Right ventricle myocardium superior (tissue), 1 donor: ENCODE data around the gene PLXDC1. TPM values are rescaled to one million over a fixed set of nuclear protein-coding genes. Genes with fewer than 3 reads are reported as not detected.
A peak's percentile ranks its signal among the peaks of the same experiment; 100 is the strongest.
"Not testable (repeated sequence)": the region's sequence is repeated elsewhere in the genome, so short reads cannot be mapped to it uniquely, and the experiment has no call there.

Experiments
- ATAC-seq: fragments of 200-7000 bp; cut with Tn5 transposase; one replicate; pipeline ENCODE4 v1.9.1; 2020; ENCODE audit warnings: mild to moderate bottlenecking; ENCODE audit not compliant: poor library complexity
- DNase-seq: peaks from one replicate; pipeline ENCODE4 v3.0.0-alpha.2; 2020
- intact Hi-C: fragments of 100-400 bp; cut with DNase I; formaldehyde crosslinking; loops from one replicate; pipeline ENCODE4 v1.11.2; 2022
- total RNA-seq: library from RNA; stranded (reverse); fragmentation: NEBNext Ultra II Directional; extraction: Animal tissue kit (Norgen Biotek cat#: 25700); gene quantifications from one replicate; pipeline ENCODE4 v1.2.1, GENCODE V29; 2021
- donor health status: DM: no; HTN: yes; CAD: no; lungs with severe emphysema.

The PLXDC1 gene
- total RNA-seq, 1 donor from 2014 or later = 14.1 TPM

- DNase-seq (no peak), ATAC-seq (no peak)
- intact Hi-C loops = no loop called here
Measured at GRCh38 chr17:39139561-39139960, 11.9 kb downstream of the PLXDC1 start.

GRCh38 chr17:39139161-39139511, 12.3 kb downstream of the PLXDC1 start:
- no peak for ATAC-seq
- DNase-seq = no peak
- intact Hi-C loops = no loop called here

GRCh38 chr17:39138431-39139160, 12.8 kb downstream of the PLXDC1 start:
- intact Hi-C loops = no loop called here
- DNase-seq = no peak
- ATAC-seq = no peak

GRCh38 chr17:39134878-39135277, 16.6 kb downstream of the PLXDC1 start:
- no peak for ATAC-seq
- intact Hi-C loops = no loop called here
- peak; percentile 6 for DNase-seq

- intact Hi-C loops = no loop called here
- peak; percentile 78 for ATAC-seq
- peak; percentile 55 for DNase-seq
Measured at GRCh38 chr17:39132192-39132610, 19.2 kb downstream of the PLXDC1 start.

GRCh38 chr17:39131616-39132015, 19.8 kb downstream of the PLXDC1 start:
- ATAC-seq (peak; percentile 19), DNase-seq (peak; percentile 27)
- intact Hi-C loops = no loop called here

- intact Hi-C loops = no loop called here
- DNase-seq = peak; percentile 1
- no peak for ATAC-seq
Measured at GRCh38 chr17:39130205-39130604, 21.2 kb downstream of the PLXDC1 start.

GRCh38 chr17:39129544-39129943, 21.9 kb downstream of the PLXDC1 start:
- intact Hi-C loops, ATAC-seq, DNase-seq: not testable (repeated sequence)

- peak; percentile 4 for DNase-seq
- ATAC-seq = no peak
Measured at GRCh38 chr17:39126436-39126835, 25.0 kb downstream of the PLXDC1 start.

GRCh38 chr17:39125143-39125875, 26.1 kb downstream of the PLXDC1 start:
- intact Hi-C loops = no loop called here
- no peak for ATAC-seq
- no peak for DNase-seq

More at GRCh38 chr17:39126436-39126835, 25.0 kb downstream of the PLXDC1 start:
- intact Hi-C loops = no loop called here

GRCh38 chr17:39123627-39124026, 27.8 kb downstream of the PLXDC1 start:
- peak; percentile 73 for ATAC-seq
- intact Hi-C loops = no loop called here
- peak; percentile 42 for DNase-seq

GRCh38 chr17:39122991-39123390, 28.4 kb downstream of the PLXDC1 start:
- peak; percentile 17 for DNase-seq
- ATAC-seq = no peak
- intact Hi-C loops = no loop called here

GRCh38 chr17:39121919-39122318, 29.5 kb downstream of the PLXDC1 start:
- intact Hi-C loops, ATAC-seq: not testable (repeated sequence)
- DNase-seq = peak; percentile 1

- DNase-seq = peak; percentile 40
- ATAC-seq = peak; percentile 61
Measured at GRCh38 chr17:39118674-39119419, 32.6 kb downstream of the PLXDC1 start.

GRCh38 chr17:39116224-39116623, 35.2 kb downstream of the PLXDC1 start:
- intact Hi-C loops = no loop called here
- ATAC-seq (no peak), DNase-seq (no peak)

More at GRCh38 chr17:39118674-39119419, 32.6 kb downstream of the PLXDC1 start:
- intact Hi-C loops = no loop called here

- ATAC-seq (no peak), DNase-seq (no peak)
- intact Hi-C loops = no loop called here
Measured at GRCh38 chr17:39115135-39115534, 36.3 kb downstream of the PLXDC1 start.

GRCh38 chr17:39114723-39115122, 36.7 kb downstream of the PLXDC1 start:
- ATAC-seq (no peak), DNase-seq (no peak)
- intact Hi-C loops = no loop called here

GRCh38 chr17:39113871-39114270, 37.6 kb downstream of the PLXDC1 start:
- ATAC-seq (no peak), DNase-seq (no peak)
- intact Hi-C loops = no loop called here

- intact Hi-C loops = no loop called here
- ATAC-seq (no peak), DNase-seq (no peak)
Measured at GRCh38 chr17:39110435-39111136, 40.9 kb downstream of the PLXDC1 start.
